ENCODE measurements around the gene CCDC192.
"Not testable (repeated sequence)": the region's sequence is repeated elsewhere in the genome, so short reads cannot be mapped to it uniquely, and the experiment has no call there.

The CCDC192 gene

GRCh38 chr5:127813633-127814587, 110.7 kb downstream of the CCDC192 start:
- no peak for DNase-seq

- DNase-seq: no peak
Measured at GRCh38 chr5:127814588-127814973, 111.4 kb downstream of the CCDC192 start.

- no peak for DNase-seq
Measured at GRCh38 chr5:127820910-127821553, 117.8 kb downstream of the CCDC192 start.

GRCh38 chr5:127821896-127822295, 118.7 kb downstream of the CCDC192 start:
- DNase-seq: no peak

- DNase-seq: no peak
Measured at GRCh38 chr5:127824126-127824525, 120.9 kb downstream of the CCDC192 start.

GRCh38 chr5:127826011-127826410, 122.8 kb downstream of the CCDC192 start:
- DNase-seq: no peak

GRCh38 chr5:127827451-127827850, 124.3 kb downstream of the CCDC192 start:
- no peak for DNase-seq

GRCh38 chr5:127830157-127830556, 127.0 kb downstream of the CCDC192 start:
- no peak for DNase-seq

- DNase-seq: no peak
Measured at GRCh38 chr5:127830829-127831598, 127.8 kb downstream of the CCDC192 start.

- DNase-seq: no peak
Measured at GRCh38 chr5:127832067-127832466, 128.9 kb downstream of the CCDC192 start.

- no peak for DNase-seq
Measured at GRCh38 chr5:127834094-127834531, 130.9 kb downstream of the CCDC192 start.

GRCh38 chr5:127834554-127834953, 131.4 kb downstream of the CCDC192 start:
- DNase-seq: no peak

GRCh38 chr5:127838661-127839060, 135.5 kb downstream of the CCDC192 start:
- no peak for DNase-seq

- DNase-seq: no peak
Measured at GRCh38 chr5:127839072-127839471, 135.9 kb downstream of the CCDC192 start.

GRCh38 chr5:127839496-127840197, 136.5 kb downstream of the CCDC192 start:
- DNase-seq: no peak

GRCh38 chr5:127840198-127840524, 137.0 kb downstream of the CCDC192 start:
- DNase-seq: no peak

- DNase-seq: no peak
Measured at GRCh38 chr5:127840809-127841208, 137.6 kb downstream of the CCDC192 start.

- DNase-seq: no peak
Measured at GRCh38 chr5:127844581-127845021, 141.4 kb downstream of the CCDC192 start.

GRCh38 chr5:127846884-127847283, 143.7 kb downstream of the CCDC192 start:
- no peak for DNase-seq

GRCh38 chr5:127847641-127848040, 144.4 kb downstream of the CCDC192 start:
- not testable (repeated sequence) for DNase-seq

GRCh38 chr5:127848098-127848497, 144.9 kb downstream of the CCDC192 start:
- no peak for DNase-seq

- no peak for DNase-seq
Measured at GRCh38 chr5:127849408-127849807, 146.2 kb downstream of the CCDC192 start.

- DNase-seq: no peak
Measured at GRCh38 chr5:127849891-127850290, 146.7 kb downstream of the CCDC192 start.
